K562 (cell line): Measurements from ENCODE around the gene SCP2.

ENCODE experiments used
- ARID1B ChIP-seq: fragments of 450-650 bp; IDR thresholded peaks from 2 replicates; pipeline ENCODE4 v1.6.1; 2016; ENCODE audit warnings: antibody characterized with exemption, mild to moderate bottlenecking, inconsistent platforms
- CTCF ChIP-seq, 3 experiments: IDR thresholded peaks in 2 of 3; conservative IDR thresholded peaks in 1 of 3; 2 replicates each; pipeline ENCODE4 v1.5.1; 2011 to 2012; ENCODE audit warnings: low read length in 3 of 3, mild to moderate bottlenecking in 3 of 3, control low read depth in 2 of 3, improper control_type of control experiment in 1 of 3, inconsistent platforms in 1 of 3, low read depth in 1 of 3, mixed read lengths in 1 of 3, moderate library complexity in 1 of 3; ENCODE audit not compliant: insufficient read depth in 2 of 3
- RAD51 ChIP-seq: fragments of 450-650 bp; IDR thresholded peaks from 2 replicates; pipeline ENCODE4 v1.7.1; 2016; ENCODE audit warnings: low read depth, mild to moderate bottlenecking, borderline replicate concordance
- SRF ChIP-seq, 2 experiments: fragments of 250-450, 450-650 bp in 1 of 2; sonication (Bioruptor Pico) in 1 of 2; sonication (generic) in 1 of 2; formaldehyde crosslinking; IDR thresholded peaks; 2 replicates each; pipeline versions ENCODE4 v1.5.0 to v1.5.1; 2020 to 2022; ENCODE audit warnings: mild to moderate bottlenecking in 1 of 2, missing genetic modification reagents in 1 of 2
- UBTF ChIP-seq, 2 experiments: IDR thresholded peaks; 2 replicates each; pipeline ENCODE4 v1.6.1; 2012; ENCODE audit warnings: improper control_type of control experiment in 2 of 2, low read depth in 2 of 2, low read length in 2 of 2, borderline replicate concordance in 1 of 2
- ZBTB8A ChIP-seq: fragments of 450-650 bp; IDR thresholded peaks from 2 replicates; pipeline ENCODE4 v1.6.1; 2018; ENCODE audit warnings: mild to moderate bottlenecking, moderate library complexity; ENCODE audit not compliant: partially characterized antibody
- TF ChIP-seq, protein P1 (sequence below): IDR thresholded peaks from 2 replicates; pipeline ENCODE4 v1.6.1; 2016; ENCODE audit warnings: missing genetic modification characterization, missing compliant biosample characterization
- TF ChIP-seq, protein P2 (sequence below): fragments of 150-350 bp; IDR thresholded peaks from 2 replicates; pipeline ENCODE4 v1.6.1; 2014; ENCODE audit warnings: low read depth, mild to moderate bottlenecking, low read length, borderline replicate concordance

DNA sequence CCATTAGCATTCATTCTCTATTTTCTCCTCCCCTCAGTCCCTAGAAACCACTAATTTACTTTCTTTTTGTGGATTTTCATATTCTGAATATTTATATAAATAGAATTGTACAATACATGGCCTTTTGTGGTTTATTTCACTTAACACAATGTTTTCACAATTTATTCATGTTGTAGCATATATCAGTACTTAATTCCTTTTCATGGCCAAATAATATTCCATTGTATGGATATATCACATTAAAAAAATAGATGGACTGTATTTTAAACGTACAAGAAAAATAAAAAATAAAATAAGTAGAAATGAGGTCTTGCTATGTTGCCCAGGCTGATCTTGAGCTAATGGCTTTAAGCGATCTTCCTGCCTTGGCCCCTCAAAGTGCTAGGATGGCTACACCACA lies 25.0 kb downstream of the SCP2 start:
- TF ChIP-seq RAD51 (no peak), ARID1B (no peak), UBTF (IDR thresholded peaks at IDR 0.05; ENCODE audit: borderline replicate concordance in 1 of 2, low read depth in 2 of 2, low read length in 2 of 2) (no peak), CTCF (IDR thresholded peaks at IDR 0.05 in 2 of 3, conservative IDR thresholded peaks at IDR 0.05 in 1 of 3; ENCODE audit: insufficient read depth in 2 of 3, low read depth in 1 of 3, low read length in 3 of 3) (no peak), SRF (CRISPR knock-in tag; IDR thresholded peaks at IDR 0.05) (no peak), ZBTB8A (no peak)
- TF ChIP-seq, protein P1, sequence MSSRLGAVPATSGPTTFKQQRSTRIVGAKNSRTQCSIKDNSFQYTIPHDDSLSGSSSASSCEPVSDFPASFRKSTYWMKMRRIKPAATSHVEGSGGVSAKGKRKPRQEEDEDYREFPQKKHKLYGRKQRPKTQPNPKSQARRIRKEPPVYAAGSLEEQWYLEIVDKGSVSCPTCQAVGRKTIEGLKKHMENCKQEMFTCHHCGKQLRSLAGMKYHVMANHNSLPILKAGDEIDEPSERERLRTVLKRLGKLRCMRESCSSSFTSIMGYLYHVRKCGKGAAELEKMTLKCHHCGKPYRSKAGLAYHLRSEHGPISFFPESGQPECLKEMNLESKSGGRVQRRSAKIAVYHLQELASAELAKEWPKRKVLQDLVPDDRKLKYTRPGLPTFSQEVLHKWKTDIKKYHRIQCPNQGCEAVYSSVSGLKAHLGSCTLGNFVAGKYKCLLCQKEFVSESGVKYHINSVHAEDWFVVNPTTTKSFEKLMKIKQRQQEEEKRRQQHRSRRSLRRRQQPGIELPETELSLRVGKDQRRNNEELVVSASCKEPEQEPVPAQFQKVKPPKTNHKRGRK (tag): no peak
- TF ChIP-seq, protein P2, sequence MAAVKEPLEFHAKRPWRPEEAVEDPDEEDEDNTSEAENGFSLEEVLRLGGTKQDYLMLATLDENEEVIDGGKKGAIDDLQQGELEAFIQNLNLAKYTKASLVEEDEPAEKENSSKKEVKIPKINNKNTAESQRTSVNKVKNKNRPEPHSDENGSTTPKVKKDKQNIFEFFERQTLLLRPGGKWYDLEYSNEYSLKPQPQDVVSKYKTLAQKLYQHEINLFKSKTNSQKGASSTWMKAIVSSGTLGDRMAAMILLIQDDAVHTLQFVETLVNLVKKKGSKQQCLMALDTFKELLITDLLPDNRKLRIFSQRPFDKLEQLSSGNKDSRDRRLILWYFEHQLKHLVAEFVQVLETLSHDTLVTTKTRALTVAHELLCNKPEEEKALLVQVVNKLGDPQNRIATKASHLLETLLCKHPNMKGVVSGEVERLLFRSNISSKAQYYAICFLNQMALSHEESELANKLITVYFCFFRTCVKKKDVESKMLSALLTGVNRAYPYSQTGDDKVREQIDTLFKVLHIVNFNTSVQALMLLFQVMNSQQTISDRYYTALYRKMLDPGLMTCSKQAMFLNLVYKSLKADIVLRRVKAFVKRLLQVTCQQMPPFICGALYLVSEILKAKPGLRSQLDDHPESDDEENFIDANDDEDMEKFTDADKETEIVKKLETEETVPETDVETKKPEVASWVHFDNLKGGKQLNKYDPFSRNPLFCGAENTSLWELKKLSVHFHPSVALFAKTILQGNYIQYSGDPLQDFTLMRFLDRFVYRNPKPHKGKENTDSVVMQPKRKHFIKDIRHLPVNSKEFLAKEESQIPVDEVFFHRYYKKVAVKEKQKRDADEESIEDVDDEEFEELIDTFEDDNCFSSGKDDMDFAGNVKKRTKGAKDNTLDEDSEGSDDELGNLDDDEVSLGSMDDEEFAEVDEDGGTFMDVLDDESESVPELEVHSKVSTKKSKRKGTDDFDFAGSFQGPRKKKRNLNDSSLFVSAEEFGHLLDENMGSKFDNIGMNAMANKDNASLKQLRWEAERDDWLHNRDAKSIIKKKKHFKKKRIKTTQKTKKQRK: no peak
